Transverse colon (tissue), 4 donors: ENCODE data around the gene MISFA. TPM values are rescaled to one million over a fixed set of nuclear protein-coding genes. Genes with fewer than 3 reads are reported as not detected.

ENCODE experiments used
- DNase-seq: peaks from one replicate; pipeline ENCODE4 v3.0.0-alpha.2; 2019
- H3K27ac ChIP-seq, 4 donors: fragments of 200-600 bp; sonication (generic); 2 replicates each; pipeline ENCODE4 v1.5.1; 2016 to 2018; ENCODE audit warnings: inconsistent platforms in 4 of 4
- H3K27me3 ChIP-seq: fragments of 200-600 bp; sonication (generic); 2 replicates; pipeline ENCODE4 v1.5.1; 2017; ENCODE audit warnings: inconsistent platforms
- H3K36me3 ChIP-seq, 4 donors: fragments of 200-600 bp; sonication (generic); 2 replicates each; pipeline ENCODE4 v1.5.1; 2017 to 2019; ENCODE audit warnings: inconsistent platforms in 4 of 4
- H3K4me1 ChIP-seq, 4 donors: fragments of 200-600 bp; sonication (generic); 2 replicates each; pipeline ENCODE4 v1.5.1; 2017 to 2020; ENCODE audit warnings: inconsistent platforms in 4 of 4
- H3K4me3 ChIP-seq, 4 donors: fragments of 200-600 bp; sonication (generic); 1 replicate in 1 of 4; 2 replicates in 3 of 4; pipeline versions ENCODE4 v1.5.1 to v1.6.1; 2017 to 2019; ENCODE audit warnings: inconsistent platforms in 4 of 4
- H3K9me3 ChIP-seq, 2 donors: fragments of 200-600 bp; sonication (generic); 2 replicates each; pipeline ENCODE4 v1.5.1; 2017 to 2019; ENCODE audit warnings: inconsistent platforms in 2 of 2
- CTCF ChIP-seq, 5 experiments: fragments of 200-600 bp in 3 of 5; fragments of 450-650 bp in 2 of 5; sonication (generic) in 3 of 5; IDR thresholded peaks; 1 replicate in 2 of 5; 2 replicates in 3 of 5; pipeline ENCODE4 v1.5.1; 2016 to 2017; ENCODE audit warnings: antibody characterized with exemption in 5 of 5, inconsistent platforms in 3 of 5, mild to moderate bottlenecking in 2 of 5, moderate library complexity in 1 of 5
- EP300 ChIP-seq: sonication (generic); formaldehyde crosslinking; IDR thresholded peaks from one replicate; pipeline ENCODE4 v1.6.1; 2017; ENCODE audit warnings: antibody characterized with exemption, low read depth
- POLR2A ChIP-seq: fragments of 450-650 bp; IDR thresholded peaks from one replicate; pipeline ENCODE4 v1.6.1; 2016; ENCODE audit warnings: antibody characterized with exemption, mild to moderate bottlenecking, moderate library complexity
- POLR2AphosphoS5 ChIP-seq, 3 donors: sonication (generic); formaldehyde crosslinking; IDR thresholded peaks; one replicate each; pipeline ENCODE4 v1.6.1; 2016; ENCODE audit warnings: antibody characterized with exemption in 3 of 3
- WGBS, 2 donors: methylation state at CpG; one replicate each; pipeline ENCODE4 v1.1.5; 2018; ENCODE audit warnings: low coverage in 1 of 2; 5-methylcytosine and 5-hydroxymethylcytosine counted together
- in situ Hi-C, 4 donors: fragments of 200-750 bp; cut with MboI; loops; one replicate each; pipeline versions ENCODE4 v1.15.0 to v1.15.1; 2017; ENCODE audit warnings: low sequenced_read_pairs in 3 of 4, low pct_ligation_motif_present in 1 of 4, low pct_unique_long_range_greater_than_20kb in 1 of 4
- intact Hi-C: fragments of 100-400 bp; cut with DNase I; formaldehyde crosslinking; loops from one replicate; pipeline ENCODE4 v1.15.1; 2023; ENCODE audit warnings: low total_unique reads
- total RNA-seq, 4 donors: library from RNA; depleted of rRNA; stranded (reverse); fragments of >200 nt; gene quantifications; one replicate each; pipeline ENCODE4 v1.1.0, GENCODE V29; 2016

MISFA gene
- total RNA-seq = 1 to 10 TPM in 1 of 4 donors, under 1 TPM in 1, not detected in 2; 0.40 to 2.0 TPM

DNA sequence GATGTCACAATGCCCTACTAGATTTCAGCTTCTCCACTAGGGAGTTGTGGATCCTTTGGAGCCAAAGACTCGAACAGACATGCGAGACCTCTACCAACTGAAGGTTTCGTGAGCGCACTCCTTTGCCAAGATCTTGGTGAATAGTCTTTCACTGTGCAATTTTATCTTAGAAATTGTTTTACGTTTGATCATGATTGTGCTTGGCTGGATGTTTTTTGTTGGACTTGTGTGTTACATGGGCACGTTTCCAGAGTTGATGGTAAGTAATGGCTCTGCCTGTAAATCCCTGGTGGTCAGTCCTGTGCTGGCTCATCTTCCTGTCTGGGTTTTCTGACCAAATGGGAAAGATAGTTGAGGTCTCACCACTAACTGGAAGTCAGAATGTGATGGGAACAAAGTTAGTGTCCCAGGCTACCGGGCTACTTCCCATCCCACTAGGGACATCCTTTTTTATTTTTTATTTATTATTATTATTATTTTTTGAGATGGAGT, at the start of gene MISFA:
TSS of gene MISFA (plus strand) at position 51 of the 492 bp plus-strand sequence. CDS start at position 191, 140 bp downstream.
- Histone ChIP-seq H3K4me3 (no peak within 1 kb of the TSS), H3K27ac (no peak within 1 kb of the TSS), H3K36me3 (no peaks in the 10 kb centered on the region), H3K9me3 (no peaks in the 10 kb centered on the region), H3K27me3 (no peaks in the 10 kb centered on the region), H3K4me1 (no peaks in the 10 kb centered on the region)
- WGBS, 2 donors = 86 to 91% methylated on average over 5 to 7 of the region's 7 CpGs
- intact Hi-C loops (no loop called here), in situ Hi-C loops (no loop called here)
- no peak for DNase-seq
- TF ChIP-seq EP300 (no peak), POLR2AphosphoS5 (IDR thresholded peaks at IDR 0.05) (no peak), POLR2A (no peak), CTCF (IDR thresholded peaks at IDR 0.05) (no peak)

DNA sequence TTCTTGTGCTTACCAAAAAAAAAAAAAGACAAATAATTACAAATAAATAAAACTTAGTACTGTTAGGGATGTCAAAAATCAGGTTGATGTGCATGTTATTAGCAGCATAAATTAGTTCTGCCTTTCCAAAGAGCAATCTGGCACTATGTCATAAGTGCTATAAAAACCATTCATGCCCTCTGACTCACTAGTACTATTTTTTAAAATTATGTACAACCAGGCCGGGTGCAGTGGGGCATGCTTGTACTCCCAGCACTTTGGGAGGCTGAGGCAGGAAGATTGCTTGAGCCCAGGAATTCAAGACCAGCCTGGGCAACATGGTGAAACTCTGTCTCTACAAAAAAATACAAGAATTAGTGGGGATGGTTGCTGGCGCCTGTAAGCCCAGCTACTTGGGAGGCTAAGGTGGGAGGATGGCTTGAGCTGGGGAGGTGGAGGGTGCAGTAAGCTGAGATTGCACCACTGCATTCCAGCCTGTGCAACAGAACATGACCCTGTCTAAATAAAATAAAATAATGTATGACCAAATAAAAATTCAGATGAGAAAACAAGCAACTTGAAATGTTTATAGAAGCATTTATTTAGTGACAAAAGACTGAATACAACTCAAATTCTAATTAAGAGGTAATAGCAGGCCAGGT, 36.4 kb upstream of the MISFA start:
- in situ Hi-C loops = loop anchor here in 1 of 4 donors (25.0 kb wide), 1 partner anchor 174 kb away; the partner anchor contains the start of gene IGSF22
- Histone ChIP-seq H3K27me3 (no peaks in the 10 kb centered on the region), H3K4me1 (no peaks in the 10 kb centered on the region), H3K4me3 (no peak overlapping the region), H3K27ac (no peak overlapping the region), H3K36me3 (peaks cover 0 to 54% (median 12%) of the 10 kb centered on the region in 4 donors), H3K9me3 (no peaks in the 10 kb centered on the region)
- 75 to 89% methylated on average over 1 to 2 of the region's 2 CpGs for WGBS, 2 donors
- DNase-seq = no peak
- intact Hi-C loops = no loop called here
- no peak for TF ChIP-seq POLR2AphosphoS5 (IDR thresholded peaks at IDR 0.05)
- no peak for TF ChIP-seq CTCF (IDR thresholded peaks at IDR 0.05)

DNA sequence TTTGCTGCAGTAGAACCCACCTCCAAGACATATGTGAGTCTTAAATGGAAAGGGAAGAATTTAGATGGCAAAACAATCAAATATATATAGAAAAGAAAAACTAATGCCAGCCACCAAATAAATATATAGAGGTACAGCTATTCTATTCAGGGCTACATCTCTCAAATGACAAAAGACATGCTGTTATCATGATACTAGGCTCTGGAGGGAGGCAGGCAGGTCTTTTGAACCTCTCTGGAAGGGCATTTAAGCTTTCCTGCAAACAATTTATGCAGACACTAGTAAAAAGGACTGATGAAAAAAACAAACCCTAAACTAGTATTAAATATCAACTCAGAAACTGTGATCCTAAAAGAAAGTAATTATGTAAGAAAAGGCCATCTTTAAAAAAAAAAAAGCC, 35.4 kb upstream of the MISFA start:
- DNase-seq = no peak
- in situ Hi-C loops (loop anchor here in 1 of 4 donors (25.0 kb wide), 1 partner anchor 173 kb away; the partner anchor contains the start of gene IGSF22), intact Hi-C loops (no loop called here)
- H3K9me3 ChIP-seq = no peaks in the 10 kb centered on the region
- H3K27me3 ChIP-seq = no peaks in the 10 kb centered on the region
- no peak overlapping the region for H3K27ac ChIP-seq
- no peak for TF ChIP-seq POLR2AphosphoS5 (IDR thresholded peaks at IDR 0.05)
- TF ChIP-seq POLR2A = no peak
- TF ChIP-seq EP300 = no peak
- TF ChIP-seq CTCF (IDR thresholded peaks at IDR 0.05) = no peak
- H3K4me3 ChIP-seq = no peak overlapping the region
- peaks cover 0 to 55% (median 12%) of the 10 kb centered on the region in 4 donors for H3K36me3 ChIP-seq
- no peaks in the 10 kb centered on the region for H3K4me1 ChIP-seq

- H3K36me3 ChIP-seq = peaks cover 0 to 62% (median 13%) of the 10 kb centered on the region in 4 donors
- no peaks in the 10 kb centered on the region for H3K27me3 ChIP-seq
- TF ChIP-seq EP300 (no peak), CTCF (IDR thresholded peaks at IDR 0.05) (no peak), POLR2AphosphoS5 (IDR thresholded peaks at IDR 0.05) (no peak), POLR2A (no peak)
- no peak overlapping the region for H3K4me3 ChIP-seq
- in situ Hi-C loops = loop anchor here in 1 of 4 donors (25.0 kb wide), 1 partner anchor 171 kb away; the partner anchor contains the start of gene IGSF22
- DNase-seq = no peak
- no peaks in the 10 kb centered on the region for H3K9me3 ChIP-seq
- no peak overlapping the region for H3K27ac ChIP-seq
- intact Hi-C loops = no loop called here
- no peaks in the 10 kb centered on the region for H3K4me1 ChIP-seq
Measured at GRCh38 chr11:18566406-18566805, 33.2 kb upstream of the MISFA start.
